SK-N-MC (cell line): ENCODE data around the gene C4orf50.

ENCODE experiments used
- EZH2 ChIP-seq: fragments of 200-600 bp; sonication (generic); IDR thresholded peaks from one replicate; pipeline ENCODE4 v1.6.1; 2017; ENCODE audit warnings: antibody characterized with exemption
- FOXP2 ChIP-seq: optimal IDR thresholded peaks from 2 replicates; pipeline ENCODE3; 2011; ENCODE audit warnings: mild to moderate bottlenecking, moderate library complexity; ENCODE audit not compliant: insufficient read depth; ENCODE audit errors: extremely low read length, control extremely low read depth
- POLR2AphosphoS5 ChIP-seq: IDR thresholded peaks from 2 replicates; pipeline ENCODE4 v1.6.1; 2012; ENCODE audit warnings: mild to moderate bottlenecking, low read depth, low read length, borderline replicate concordance

- TF ChIP-seq EZH2 (no peak), FOXP2 (no peak), POLR2AphosphoS5 (no peak)
Measured at GRCh38 chr4:6033381-6033780, 15.2 kb upstream of the C4orf50 start.
